Endodermal cell (in vitro differentiated cells): Measurements from ENCODE around the gene CFAP97D2. TPM values are rescaled to one million over a fixed set of nuclear protein-coding genes. Genes with fewer than 3 reads are reported as not detected.
"Not testable (repeated sequence)": the region's sequence is repeated elsewhere in the genome, so short reads cannot be mapped to it uniquely, and the experiment has no call there.

Experiments
- DNase-seq: peaks from one replicate; pipeline ENCODE4 v3.0.0-alpha.2; 2017
- H3K27ac ChIP-seq: 2 replicates; pipeline ENCODE4 v1.5.1; 2013; ENCODE audit warnings: mild to moderate bottlenecking, low read depth, low read length, moderate library complexity
- H3K27me3 ChIP-seq: 2 replicates; pipeline ENCODE4 v1.6.1; 2013; ENCODE audit warnings: mild to moderate bottlenecking, low read length, moderate library complexity; ENCODE audit not compliant: insufficient read depth, control insufficient read depth, poor library complexity, severe bottlenecking
- H3K36me3 ChIP-seq: 2 replicates; pipeline ENCODE4 v1.7.0; 2013; ENCODE audit warnings: mild to moderate bottlenecking, low read length, moderate library complexity; ENCODE audit not compliant: control insufficient read depth, insufficient read depth
- H3K4me1 ChIP-seq: one replicate; pipeline ENCODE4 v1.7.0; 2013; ENCODE audit warnings: low read length; ENCODE audit not compliant: control insufficient read depth, insufficient read depth
- H3K4me3 ChIP-seq: 2 replicates; pipeline ENCODE4 v1.5.1; 2013; ENCODE audit warnings: mild to moderate bottlenecking, low read length, moderate library complexity
- H3K9ac ChIP-seq: 2 replicates; pipeline ENCODE4 v1.6.1; 2013; ENCODE audit warnings: mild to moderate bottlenecking, low read length, moderate library complexity; ENCODE audit not compliant: poor library complexity, severe bottlenecking; ENCODE audit errors: extremely low read depth
- H3K9me3 ChIP-seq: 2 replicates; pipeline ENCODE4 v1.6.1; 2013; ENCODE audit warnings: mild to moderate bottlenecking, low read length, moderate library complexity; ENCODE audit not compliant: control insufficient read depth
- H3K27ac Mint-ChIP-seq: 2 replicates; pipeline ENCODE4 v1.8.0; 2020; ENCODE audit warnings: mixed read lengths
- H3K27me3 Mint-ChIP-seq: 2 replicates; pipeline ENCODE4 v1.8.0; 2021; ENCODE audit warnings: mild to moderate bottlenecking, mixed read lengths; ENCODE audit not compliant: insufficient read depth
- H3K36me3 Mint-ChIP-seq: 2 replicates; pipeline ENCODE4 v1.8.0; 2020; ENCODE audit warnings: low read depth, mixed read lengths
- H3K4me1 Mint-ChIP-seq: 2 replicates; pipeline ENCODE4 v1.8.0; 2020; ENCODE audit warnings: mixed read lengths
- H3K4me3 Mint-ChIP-seq: 2 replicates; pipeline ENCODE4 v1.8.0; 2020; ENCODE audit warnings: mild to moderate bottlenecking, moderate library complexity, mixed read lengths
- H3K9me3 Mint-ChIP-seq: 2 replicates; pipeline ENCODE4 v1.8.0; 2020; ENCODE audit warnings: mild to moderate bottlenecking, mixed read lengths
- WGBS, 2 experiments: methylation state at CpG; one replicate each; pipeline versions ENCODE4 v1.1.5 to v1.1.7; 2013; ENCODE audit warnings: missing lambda C conversion rate in 2 of 2, mixed read lengths in 1 of 2; ENCODE audit not compliant: insufficient coverage in 1 of 2, insufficient read length in 1 of 2; 5-methylcytosine and 5-hydroxymethylcytosine counted together
- total RNA-seq, 2 donors: library from RNA; stranded (reverse); fragmentation: NEBNext Ultra II Directional in 1 of 2; extraction: Animal tissue kit (Norgen Biotek cat#: 25700) in 1 of 2; gene quantifications; 2 replicates in 1 of 2; 3 replicates in 1 of 2; pipeline ENCODE4 v1.2.1, GENCODE V29; 2021
- TF ChIP-seq, protein P1 (sequence below): fragments of 200-600 bp; sonication (generic); conservative IDR thresholded peaks from 2 replicates; pipeline ENCODE4 v1.5.0; 2021; ENCODE audit warnings: antibody characterized with exemption, mild to moderate bottlenecking

Gene CFAP97D2
- total RNA-seq, 2 donors from 2014 or later = not detected

DNA sequence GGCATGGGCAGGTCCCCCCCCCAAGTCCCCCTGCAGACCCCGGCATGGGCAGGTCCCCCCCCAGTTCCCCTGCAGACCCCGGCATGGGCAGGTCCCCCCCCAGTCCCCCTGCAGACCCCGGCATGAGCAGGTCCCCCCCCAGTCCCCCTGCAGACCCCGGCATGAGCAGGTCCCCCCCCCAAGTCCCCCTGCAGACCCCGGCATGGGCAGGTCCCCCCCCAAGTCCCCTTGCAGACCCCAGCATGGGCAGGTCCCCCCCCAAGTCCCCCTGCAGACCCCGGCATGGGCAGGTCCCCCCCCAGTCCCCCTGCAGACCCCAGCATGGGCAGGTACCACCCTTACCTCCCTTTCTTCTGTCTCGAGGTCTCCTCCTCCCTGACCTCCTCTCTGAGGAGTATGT is 45.5 kb upstream of the CFAP97D2 start:
- not testable (repeated sequence) for H3K9me3 ChIP-seq, H3K36me3 ChIP-seq, H3K9me3 Mint-ChIP-seq, H3K27ac Mint-ChIP-seq, DNase-seq, H3K27me3 Mint-ChIP-seq, H3K27me3 ChIP-seq, H3K36me3 Mint-ChIP-seq, H3K9ac ChIP-seq, H3K4me3 ChIP-seq, H3K27ac ChIP-seq
- peak overlapping the region; percentile 19 for H3K4me3 Mint-ChIP-seq
- H3K4me1 ChIP-seq = peaks cover 12% of the 10 kb centered on the region
- peaks cover 27% of the 10 kb centered on the region for H3K4me1 Mint-ChIP-seq
- 100% methylated on average over 2 of the region's 7 CpGs; no CpG with 5 or more reads in 1 of the 2 experiments for WGBS, 2 experiments

DNA sequence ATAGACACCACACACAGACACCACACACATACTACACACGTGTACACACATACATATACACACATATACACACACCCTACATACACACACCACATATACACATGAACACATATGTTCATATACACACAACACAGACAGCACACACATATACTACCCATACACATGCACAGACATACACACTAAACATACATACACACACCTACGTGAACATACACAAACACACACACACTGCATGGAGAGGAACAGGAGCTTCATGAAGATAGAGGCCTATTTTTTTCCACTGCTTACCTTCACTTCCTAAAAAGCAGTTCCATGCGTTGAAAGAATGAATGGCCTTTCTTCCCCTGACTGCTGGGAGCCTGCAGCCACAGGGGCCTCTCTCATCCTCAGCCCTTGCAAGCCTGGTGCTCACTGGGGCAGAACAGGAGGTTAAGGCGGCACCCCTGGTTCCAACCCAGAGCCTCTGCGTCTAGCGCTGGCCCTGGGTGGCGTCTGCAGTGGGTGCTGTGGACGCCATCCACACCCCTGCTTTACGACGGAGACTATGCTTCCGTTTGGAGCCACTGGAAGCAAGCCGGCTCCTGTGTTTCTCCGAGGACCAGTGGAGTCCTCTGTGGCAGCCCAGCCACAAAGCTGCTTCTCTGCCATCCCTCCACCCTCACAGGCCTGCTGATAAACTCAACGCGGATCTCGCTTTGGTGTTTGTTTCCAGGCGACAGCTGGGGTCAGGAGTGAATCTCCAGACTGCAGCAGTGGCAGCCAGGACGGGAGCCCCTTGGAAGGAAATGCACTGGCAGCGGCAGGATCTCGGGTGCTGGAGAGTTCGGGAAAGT is 44.7 kb upstream of the CFAP97D2 start:
- WGBS, 2 experiments = 74 to 78% methylated on average over 12 to 21 of the region's 21 CpGs

DNA sequence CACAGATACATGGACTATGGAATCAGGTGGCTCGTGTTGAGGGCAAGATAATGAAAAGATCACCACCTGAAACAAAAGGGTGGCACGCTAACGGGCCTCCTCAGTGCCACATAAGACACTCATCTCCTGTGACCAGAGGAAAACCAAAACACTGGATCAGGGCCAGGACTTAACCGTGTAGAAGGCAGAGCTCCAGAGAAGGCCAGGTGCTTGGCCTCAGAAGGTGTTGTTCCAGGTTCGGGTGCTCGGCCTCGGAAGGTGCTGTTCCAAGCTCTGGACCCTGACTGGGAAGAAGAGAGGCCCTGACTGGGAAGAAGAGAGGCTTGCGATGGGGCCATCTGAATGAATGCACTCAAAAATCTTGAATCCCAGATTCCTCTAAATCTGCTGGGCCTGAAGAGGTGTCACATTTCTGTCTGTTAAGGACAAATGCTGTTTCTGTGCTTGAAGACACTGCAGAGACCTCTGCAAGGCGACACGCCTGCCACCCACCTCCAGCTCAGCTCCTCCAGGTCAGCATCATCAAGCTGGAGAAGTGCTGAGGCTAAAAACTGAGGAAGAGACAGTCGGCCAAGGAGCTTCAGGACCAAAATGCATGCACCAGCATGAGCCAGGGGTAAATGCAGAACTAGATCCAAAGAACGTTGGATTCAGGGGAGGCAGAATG is 44.0 kb upstream of the CFAP97D2 start:
- no peak overlapping the region for H3K27ac ChIP-seq
- 67 to 75% methylated on average over 8 to 12 of the region's 12 CpGs for WGBS, 2 experiments
- Mint-ChIP-seq H3K9me3 (no peaks in the 10 kb centered on the region), H3K4me3 (no peak overlapping the region), H3K36me3 (no peaks in the 10 kb centered on the region), H3K27ac (no peak overlapping the region), H3K27me3 (peaks cover 2% of the 10 kb centered on the region), H3K4me1 (peaks cover 26% of the 10 kb centered on the region)
- peaks cover 10% of the 10 kb centered on the region for H3K4me1 ChIP-seq
- no peaks in the 10 kb centered on the region for H3K9me3 ChIP-seq
- H3K36me3 ChIP-seq = no peaks in the 10 kb centered on the region
- H3K27me3 ChIP-seq = peaks cover 6% of the 10 kb centered on the region
- no peak overlapping the region for H3K4me3 ChIP-seq
- no peak for DNase-seq
- TF ChIP-seq, protein P1, sequence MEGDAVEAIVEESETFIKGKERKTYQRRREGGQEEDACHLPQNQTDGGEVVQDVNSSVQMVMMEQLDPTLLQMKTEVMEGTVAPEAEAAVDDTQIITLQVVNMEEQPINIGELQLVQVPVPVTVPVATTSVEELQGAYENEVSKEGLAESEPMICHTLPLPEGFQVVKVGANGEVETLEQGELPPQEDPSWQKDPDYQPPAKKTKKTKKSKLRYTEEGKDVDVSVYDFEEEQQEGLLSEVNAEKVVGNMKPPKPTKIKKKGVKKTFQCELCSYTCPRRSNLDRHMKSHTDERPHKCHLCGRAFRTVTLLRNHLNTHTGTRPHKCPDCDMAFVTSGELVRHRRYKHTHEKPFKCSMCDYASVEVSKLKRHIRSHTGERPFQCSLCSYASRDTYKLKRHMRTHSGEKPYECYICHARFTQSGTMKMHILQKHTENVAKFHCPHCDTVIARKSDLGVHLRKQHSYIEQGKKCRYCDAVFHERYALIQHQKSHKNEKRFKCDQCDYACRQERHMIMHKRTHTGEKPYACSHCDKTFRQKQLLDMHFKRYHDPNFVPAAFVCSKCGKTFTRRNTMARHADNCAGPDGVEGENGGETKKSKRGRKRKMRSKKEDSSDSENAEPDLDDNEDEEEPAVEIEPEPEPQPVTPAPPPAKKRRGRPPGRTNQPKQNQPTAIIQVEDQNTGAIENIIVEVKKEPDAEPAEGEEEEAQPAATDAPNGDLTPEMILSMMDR = no peak
- H3K9ac ChIP-seq = no peak overlapping the region

More for the DNA sequence above, 44.7 kb upstream of the CFAP97D2 start:
- H3K4me1 ChIP-seq = peaks cover 12% of the 10 kb centered on the region
- Mint-ChIP-seq H3K27ac (no peak overlapping the region), H3K36me3 (no peaks in the 10 kb centered on the region), H3K9me3 (no peaks in the 10 kb centered on the region), H3K4me1 (peaks cover 26% of the 10 kb centered on the region), H3K4me3 (peak overlapping the region; percentile 19), H3K27me3 (peaks cover 4% of the 10 kb centered on the region)
- DNase-seq = peak; percentile 68
- TF ChIP-seq, protein P1 = no peak
- no peak overlapping the region for H3K4me3 ChIP-seq
- H3K9me3 ChIP-seq = no peaks in the 10 kb centered on the region
- H3K27ac ChIP-seq = peak overlapping the region; percentile 66
- H3K9ac ChIP-seq = no peak overlapping the region
- H3K27me3 ChIP-seq = peaks cover 6% of the 10 kb centered on the region
- no peaks in the 10 kb centered on the region for H3K36me3 ChIP-seq
